B cell (primary cell): ENCODE measurements around the gene CCIN. TPM values are rescaled to one million over a fixed set of nuclear protein-coding genes. Genes with fewer than 3 reads are reported as not detected.

Source experiments
- ATAC-seq: fragments of 200-7000 bp; cut with Tn5 transposase; one replicate; pipeline ENCODE4 v1.10.0; 2021; ENCODE audit warnings: low read depth, mild to moderate bottlenecking, moderate number of reproducible peaks, moderate library complexity
- CTCF ChIA-PET: fragments of 350-600 bp; sonication (Branson Sonifier 250); formaldehyde crosslinking; loops from one replicate; lab custom pipeline; 2021; ENCODE audit warnings: antibody characterized with exemption, inconsistent platforms; lab: Charles Lee
- POLR2A ChIA-PET: fragments of 350-600 bp; sonication (Branson Sonifier 250); formaldehyde crosslinking; loops from one replicate; lab custom pipeline; 2021; ENCODE audit warnings: antibody characterized with exemption; lab: Charles Lee
- DNase-seq: peaks from one replicate; pipeline ENCODE4 v3.0.0; 2013
- H2AFZ ChIP-seq: 2 replicates; pipeline ENCODE4 v1.6.1; 2012; ENCODE audit warnings: mild to moderate bottlenecking, low read depth, low read length; ENCODE audit not compliant: insufficient read depth, poor library complexity, severe bottlenecking
- H3K27ac ChIP-seq, 2 donors: 1 replicate in 1 of 2; 2 replicates in 1 of 2; pipeline ENCODE4 v1.5.1; 2012 to 2013; ENCODE audit warnings: low read length in 2 of 2, mild to moderate bottlenecking in 2 of 2, moderate library complexity in 1 of 2
- H3K27me3 ChIP-seq, 4 experiments: fragments of 200-600 bp in 1 of 4; sonication (generic) in 1 of 4; replicated peaks in 1 of 4; 1 replicate in 2 of 4; 2 replicates in 2 of 4; pipeline versions ENCODE4 v1.6.1 to v1.7.0; 2013 to 2016; ENCODE audit warnings: low read length in 3 of 4, mild to moderate bottlenecking in 2 of 4, mixed read lengths in 1 of 4, moderate library complexity in 1 of 4; ENCODE audit not compliant: insufficient read depth in 4 of 4, control insufficient read depth in 3 of 4; ENCODE audit errors: control extremely low read depth in 1 of 4
- H3K36me3 ChIP-seq, 2 experiments: replicated peaks in 1 of 2; 1 replicate in 1 of 2; 2 replicates in 1 of 2; pipeline versions ENCODE4 v1.6.1 to v1.7.1; 2013; ENCODE audit warnings: low read length in 1 of 2; ENCODE audit not compliant: insufficient read depth in 2 of 2, control insufficient read depth in 1 of 2; ENCODE audit errors: control extremely low read depth in 1 of 2, extremely low read depth in 1 of 2
- H3K4me1 ChIP-seq, 2 donors: fragments of 200-600 bp in 1 of 2; sonication (generic) in 1 of 2; 1 replicate in 1 of 2; 2 replicates in 1 of 2; pipeline versions ENCODE4 v1.5.1 to v1.6.1; 2013 to 2017; ENCODE audit warnings: low read length in 2 of 2; ENCODE audit not compliant: control insufficient read depth in 2 of 2, insufficient read depth in 2 of 2
- H3K4me2 ChIP-seq: replicated peaks from 2 replicates; pipeline ENCODE3; 2012; ENCODE audit warnings: mild to moderate bottlenecking, low read depth, low read length; ENCODE audit not compliant: poor library complexity, severe bottlenecking
- H3K4me3 ChIP-seq, 5 experiments: fragments of 200-600 bp in 1 of 5; sonication (generic) in 1 of 5; 1 replicate in 3 of 5; 2 replicates in 2 of 5; pipeline versions ENCODE4 v1.5.1 to v1.7.0; 2011 to 2016; ENCODE audit warnings: low read length in 4 of 5, mild to moderate bottlenecking in 4 of 5, low read depth in 2 of 5, control low read depth in 1 of 5, moderate library complexity in 1 of 5; ENCODE audit not compliant: insufficient read depth in 1 of 5; ENCODE audit errors: control extremely low read depth in 1 of 5, extremely low read depth in 1 of 5
- H3K79me2 ChIP-seq: fragments of 200-600 bp; sonication (generic); one replicate; pipeline ENCODE4 v1.6.0; 2016; ENCODE audit warnings: low read length; ENCODE audit not compliant: control insufficient read depth, insufficient read depth
- H3K9ac ChIP-seq: fragments of 200-600 bp; sonication (generic); 2 replicates; pipeline ENCODE4 v1.6.1; 2017; ENCODE audit warnings: mild to moderate bottlenecking, low read length, moderate library complexity
- H3K9me3 ChIP-seq, 3 donors: one replicate each; pipeline versions ENCODE4 v1.6.1 to v1.7.1; 2013; ENCODE audit warnings: low read length in 2 of 3; ENCODE audit not compliant: control insufficient read depth in 2 of 3, insufficient read depth in 1 of 3; ENCODE audit errors: control extremely low read depth in 1 of 3
- H4K20me1 ChIP-seq: 2 replicates; pipeline ENCODE4 v1.6.0; 2012; ENCODE audit warnings: mild to moderate bottlenecking, low read length; ENCODE audit not compliant: insufficient read depth, control insufficient read depth, poor library complexity, severe bottlenecking
- H3K27ac Mint-ChIP-seq: one replicate; pipeline ENCODE4 v1.8.0; 2021; ENCODE audit warnings: mixed read lengths
- H3K27me3 Mint-ChIP-seq: one replicate; pipeline ENCODE4 v1.8.0; 2021; ENCODE audit warnings: mixed read lengths
- H3K4me1 Mint-ChIP-seq: one replicate; pipeline ENCODE4 v1.8.0; 2021; ENCODE audit warnings: mixed read lengths
- H3K4me3 Mint-ChIP-seq: one replicate; pipeline ENCODE4 v1.8.0; 2021; ENCODE audit warnings: mixed read lengths
- H3K9me3 Mint-ChIP-seq: one replicate; pipeline ENCODE4 v1.8.0; 2022; ENCODE audit warnings: mixed read lengths; ENCODE audit not compliant: insufficient read depth
- EZH2 ChIP-seq: IDR thresholded peaks from 2 replicates; pipeline ENCODE4 v1.6.1; 2012; ENCODE audit warnings: borderline replicate concordance, low read depth, mild to moderate bottlenecking, moderate library complexity, low read length; ENCODE audit not compliant: insufficient read depth, poor library complexity, severe bottlenecking
- WGBS: methylation state at CpG from one replicate; pipeline ENCODE4 v1.1.5; 2013; ENCODE audit warnings: missing lambda C conversion rate; ENCODE audit not compliant: insufficient coverage; 5-methylcytosine and 5-hydroxymethylcytosine counted together
- intact Hi-C: fragments of 100-400 bp; cut with micrococcal nuclease; formaldehyde crosslinking; loops from one replicate; pipeline ENCODE4 v1.10.0; 2022
- polyA plus RNA-seq: library from polyadenylated mRNA; depleted of rRNA; stranded (reverse); fragments of >200 nt; gene quantifications from 2 replicates; pipeline ENCODE4 v1.2.3, GENCODE V29; 2012
- total RNA-seq, 2 donors: library from RNA; stranded (reverse); fragments of 120-200 nt in 1 of 2; gene quantifications; 1 replicate in 1 of 2; 2 replicates in 1 of 2; pipeline versions ENCODE4 v1.2.3 to v1.2.4, GENCODE V29; 2013 to 2022
- TF ChIP-seq, protein P1 (sequence below): fragments of 200-600 bp; IDR thresholded peaks from one replicate; pipeline ENCODE4 v1.8.0; 2022; ENCODE audit warnings: antibody characterized with exemption, mild to moderate bottlenecking

Gene CCIN
- total and polyA plus RNA-seq, 2 donors (not counting 1 experiment from before 2014, with no cell fraction given), result 0.15 TPM; not detected in 1

GRCh38 chr9:36140086-36141084 is 28.8 kb upstream of the CCIN start:
- peak overlapping the region; percentile 95 for H3K4me2 ChIP-seq
- H3K4me1 ChIP-seq, result peaks cover 68 to 79% of the 10 kb centered on the region in 2 donors
- Mint-ChIP-seq H3K4me1 (peaks cover 88% of the 10 kb centered on the region), H3K27me3 (no peaks in the 10 kb centered on the region), H3K4me3 (peak overlapping the region; percentile 63), H3K27ac (peak overlapping the region; percentile 85), H3K9me3 (no peaks in the 10 kb centered on the region)
- H3K27me3 ChIP-seq, result no peaks in the 10 kb centered on the region
- no peak overlapping the region for H3K4me3 ChIP-seq
- H3K9ac ChIP-seq, result no peak overlapping the region
- ATAC-seq (no peak), DNase-seq (no peak)
- no peaks in the 10 kb centered on the region for H3K9me3 ChIP-seq
- TF ChIP-seq, protein P1, sequence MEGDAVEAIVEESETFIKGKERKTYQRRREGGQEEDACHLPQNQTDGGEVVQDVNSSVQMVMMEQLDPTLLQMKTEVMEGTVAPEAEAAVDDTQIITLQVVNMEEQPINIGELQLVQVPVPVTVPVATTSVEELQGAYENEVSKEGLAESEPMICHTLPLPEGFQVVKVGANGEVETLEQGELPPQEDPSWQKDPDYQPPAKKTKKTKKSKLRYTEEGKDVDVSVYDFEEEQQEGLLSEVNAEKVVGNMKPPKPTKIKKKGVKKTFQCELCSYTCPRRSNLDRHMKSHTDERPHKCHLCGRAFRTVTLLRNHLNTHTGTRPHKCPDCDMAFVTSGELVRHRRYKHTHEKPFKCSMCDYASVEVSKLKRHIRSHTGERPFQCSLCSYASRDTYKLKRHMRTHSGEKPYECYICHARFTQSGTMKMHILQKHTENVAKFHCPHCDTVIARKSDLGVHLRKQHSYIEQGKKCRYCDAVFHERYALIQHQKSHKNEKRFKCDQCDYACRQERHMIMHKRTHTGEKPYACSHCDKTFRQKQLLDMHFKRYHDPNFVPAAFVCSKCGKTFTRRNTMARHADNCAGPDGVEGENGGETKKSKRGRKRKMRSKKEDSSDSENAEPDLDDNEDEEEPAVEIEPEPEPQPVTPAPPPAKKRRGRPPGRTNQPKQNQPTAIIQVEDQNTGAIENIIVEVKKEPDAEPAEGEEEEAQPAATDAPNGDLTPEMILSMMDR, result no peak
- TF ChIP-seq EZH2, result no peak
- intact Hi-C loops, result no loop called here
- CTCF ChIA-PET, result interaction anchor here (0.6 to 4.3 kb wide), 6 partner anchors 10 to 95 kb away, joined by 3 to 50 read pairs (median 3); partner anchors contain the start of gene CCIN
- peaks cover 23% of the 10 kb centered on the region for H4K20me1 ChIP-seq
- peaks cover 70% of the 10 kb centered on the region for H3K79me2 ChIP-seq
- H3K27ac ChIP-seq, result peak overlapping the region; percentile 47 to 92
- 17% methylated on average over 3 of the region's 11 CpGs for WGBS
- POLR2A ChIA-PET, result no interaction called here
- H2AFZ ChIP-seq, result no peak overlapping the region
- peaks cover 0 to 20% of the 10 kb centered on the region in 2 experiments for H3K36me3 ChIP-seq
